GM18909 (cell line): Measurements from ENCODE around the gene DIP2A.

Source experiments
- ATAC-seq: cut with Tn5 transposase; IDR thresholded peaks from one replicate; pipeline ENCODE4 v1.9.1; 2021; ENCODE audit warnings: mild to moderate bottlenecking; ENCODE audit not compliant: unreplicated experiment, poor library complexity

The DIP2A gene

DNA sequence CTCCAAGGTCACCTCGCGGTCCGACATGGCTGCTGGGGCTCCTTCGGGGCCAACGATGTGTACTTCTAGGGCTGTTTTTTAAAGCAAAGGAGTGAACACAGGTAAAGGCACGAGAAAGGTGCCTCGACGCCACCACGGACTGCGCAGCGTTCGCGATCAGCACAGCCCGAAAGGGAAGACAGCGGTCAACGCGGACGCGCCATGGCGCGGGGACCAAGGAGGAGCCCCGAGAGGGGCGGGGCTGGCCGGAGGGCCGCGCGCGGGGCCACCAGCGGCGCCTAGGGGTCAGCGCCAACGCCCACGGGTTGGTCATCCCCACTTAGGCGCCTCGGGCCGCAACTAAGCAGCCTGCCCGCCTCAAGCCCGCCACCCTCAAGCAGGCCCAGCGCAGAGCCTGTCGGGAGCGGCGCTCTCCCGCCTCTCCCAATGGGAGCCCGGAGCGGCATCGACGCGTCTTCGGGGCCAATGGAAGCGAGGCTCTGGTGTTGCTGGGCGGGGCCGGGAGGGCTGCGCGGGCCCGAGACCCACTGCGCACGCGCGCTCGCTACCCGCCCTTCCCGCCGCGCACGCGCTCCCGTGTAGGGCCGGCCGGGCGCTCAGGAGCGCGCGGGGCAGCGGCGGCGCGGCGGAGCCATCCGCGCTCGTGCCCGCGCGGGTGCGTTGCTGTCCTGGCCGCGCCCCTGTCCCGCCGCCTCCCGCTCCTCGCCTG is at the start of gene DIP2A:
TSS of gene DIP2A (plus strand) at position 577 of the 709 bp plus-strand sequence. CDS start 241 bp downstream, outside the sequence.
- peak; percentile 91 for ATAC-seq

DNA sequence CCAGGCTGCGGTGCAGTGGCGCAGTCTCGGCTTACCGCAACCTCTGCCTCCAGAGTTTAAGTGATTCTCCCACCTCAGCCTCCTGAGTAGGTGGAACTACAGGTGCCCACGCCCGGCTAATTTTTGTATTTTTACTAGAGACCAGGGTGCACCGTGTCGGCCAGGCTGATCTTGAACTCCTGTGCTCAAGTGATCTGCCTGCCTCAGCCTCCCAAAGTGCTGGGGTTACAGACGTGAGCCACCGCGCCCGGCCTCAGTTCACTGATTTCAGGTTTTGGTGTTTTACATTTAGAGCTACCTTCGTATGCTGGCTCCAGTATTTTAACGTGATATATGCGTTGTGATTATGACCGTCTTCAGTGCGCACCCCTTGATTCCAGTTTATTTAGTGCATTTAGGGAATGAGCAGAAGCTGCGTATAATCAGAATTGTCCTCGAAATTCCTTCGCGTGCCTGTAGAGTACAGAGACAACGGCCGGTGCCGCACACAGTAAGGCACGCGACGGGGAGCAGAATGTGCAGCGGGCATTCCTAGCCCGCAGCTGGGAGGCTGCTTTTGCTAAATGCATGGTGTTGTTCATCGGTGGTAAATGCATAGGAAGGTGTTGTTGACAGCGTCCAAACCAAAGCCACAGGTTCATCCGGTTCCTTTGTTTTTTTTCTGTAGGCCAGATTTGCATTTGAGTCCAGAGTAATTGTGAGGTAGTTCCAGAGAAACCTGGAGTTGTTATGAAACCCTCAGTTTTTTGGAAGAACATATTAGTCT is 48.9 kb upstream of the DIP2A start:
- no peak for ATAC-seq

GRCh38 chr21:46410516-46410915 is 48.2 kb upstream of the DIP2A start:
- ATAC-seq = no peak

- no peak for ATAC-seq
Measured at GRCh38 chr21:46411236-46411635, 47.5 kb upstream of the DIP2A start.

DNA sequence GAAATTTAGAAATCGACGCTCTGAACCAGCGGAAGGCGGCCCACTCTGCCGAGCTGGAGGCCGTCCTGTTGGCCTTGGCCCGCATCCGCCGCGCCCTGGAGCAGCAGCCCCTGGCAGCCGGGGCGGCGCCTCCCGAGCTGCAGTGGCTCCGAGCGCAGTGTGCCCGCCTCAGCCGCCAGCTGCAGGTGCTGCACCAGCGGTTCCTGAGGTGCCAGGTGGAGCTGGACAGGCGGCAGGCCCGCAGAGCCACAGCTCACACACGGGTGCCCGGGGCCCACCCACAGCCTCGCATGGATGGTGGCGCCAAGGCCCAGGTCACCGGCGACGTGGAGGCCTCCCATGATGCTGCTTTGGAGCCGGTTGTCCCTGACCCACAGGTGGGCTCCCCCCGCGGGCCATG is 47.0 kb upstream of the DIP2A start:
- ATAC-seq = no peak

DNA sequence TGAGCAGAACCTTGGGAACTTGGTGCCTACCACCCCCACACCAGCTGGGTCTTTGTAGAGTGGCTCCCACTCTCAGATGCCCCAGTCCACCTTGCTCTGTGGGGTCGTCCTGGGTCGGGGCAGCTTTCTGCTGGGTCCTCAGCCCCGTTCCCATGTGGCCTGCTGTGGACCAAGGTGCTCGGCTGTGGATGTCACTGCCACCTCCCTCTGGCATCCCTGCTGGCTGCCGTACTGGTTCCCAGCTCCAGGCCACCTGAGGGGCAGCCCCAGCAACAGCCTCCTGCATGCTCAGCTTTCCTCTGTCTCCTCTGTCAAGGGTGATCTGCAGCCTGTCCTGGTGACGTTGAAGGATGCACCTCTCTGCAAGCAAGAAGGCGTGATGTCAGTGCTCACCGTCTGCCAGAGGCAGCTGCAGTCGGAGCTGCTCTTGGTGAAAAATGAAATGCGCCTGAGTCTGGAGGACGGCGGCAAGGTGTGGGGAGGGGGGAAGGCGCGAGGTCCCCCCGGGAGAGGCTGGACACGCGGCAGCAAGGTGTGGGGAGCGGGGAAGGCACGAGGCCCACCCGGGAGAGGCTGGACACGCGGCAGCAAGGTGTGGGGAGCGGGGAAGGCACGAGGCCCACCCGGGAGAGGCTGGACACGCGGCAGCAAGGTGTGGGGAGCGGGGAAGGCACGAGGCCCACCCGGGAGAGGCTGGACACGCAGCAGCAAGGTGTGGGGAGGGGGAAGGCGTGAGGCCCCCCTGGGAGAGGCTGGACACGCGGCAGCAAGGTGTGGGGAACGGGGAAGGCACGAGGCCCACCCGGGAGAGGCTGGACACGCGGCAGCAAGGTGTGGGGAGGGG is 45.9 kb upstream of the DIP2A start:
- no peak for ATAC-seq

DNA sequence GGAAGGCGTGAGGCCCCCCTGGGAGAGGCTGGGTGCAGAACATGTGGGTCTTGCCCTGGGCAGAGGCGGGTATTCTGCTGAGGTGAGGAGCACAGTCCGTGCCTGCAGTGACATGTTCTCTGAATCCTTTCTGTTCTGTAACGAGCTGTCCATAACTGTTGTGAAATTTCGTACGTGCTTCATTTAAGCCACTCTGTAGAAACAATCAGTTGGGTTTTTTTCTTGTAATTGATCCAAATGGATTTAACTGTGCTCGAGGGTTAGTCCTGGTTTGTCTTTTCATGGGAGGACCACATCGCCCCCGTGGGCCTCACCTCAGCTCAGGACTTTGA is 45.4 kb upstream of the DIP2A start:
- ATAC-seq = no peak

DNA sequence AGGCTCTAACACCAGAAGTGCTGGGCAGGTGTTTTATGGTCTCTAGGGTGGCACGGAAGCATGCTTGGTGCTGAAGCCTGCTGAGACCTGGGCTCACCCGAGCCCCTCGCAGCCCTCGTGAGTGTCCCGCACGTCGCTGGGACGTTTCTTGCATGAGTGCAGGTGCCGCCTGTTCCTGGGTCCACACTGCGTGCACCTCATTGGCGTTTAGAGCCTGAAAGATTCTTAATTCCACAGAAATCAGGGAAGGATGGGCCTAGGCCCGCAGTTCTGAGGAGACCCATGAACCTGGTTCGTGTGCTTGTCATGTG is 43.8 kb upstream of the DIP2A start:
- ATAC-seq = no peak

- no peak for ATAC-seq
Measured at GRCh38 chr21:46416551-46416950, 42.1 kb upstream of the DIP2A start.

- ATAC-seq = no peak
Measured at GRCh38 chr21:46418265-46418946, 40.3 kb upstream of the DIP2A start.

GRCh38 chr21:46420241-46421190 is 38.2 kb upstream of the DIP2A start:
- no peak for ATAC-seq

DNA sequence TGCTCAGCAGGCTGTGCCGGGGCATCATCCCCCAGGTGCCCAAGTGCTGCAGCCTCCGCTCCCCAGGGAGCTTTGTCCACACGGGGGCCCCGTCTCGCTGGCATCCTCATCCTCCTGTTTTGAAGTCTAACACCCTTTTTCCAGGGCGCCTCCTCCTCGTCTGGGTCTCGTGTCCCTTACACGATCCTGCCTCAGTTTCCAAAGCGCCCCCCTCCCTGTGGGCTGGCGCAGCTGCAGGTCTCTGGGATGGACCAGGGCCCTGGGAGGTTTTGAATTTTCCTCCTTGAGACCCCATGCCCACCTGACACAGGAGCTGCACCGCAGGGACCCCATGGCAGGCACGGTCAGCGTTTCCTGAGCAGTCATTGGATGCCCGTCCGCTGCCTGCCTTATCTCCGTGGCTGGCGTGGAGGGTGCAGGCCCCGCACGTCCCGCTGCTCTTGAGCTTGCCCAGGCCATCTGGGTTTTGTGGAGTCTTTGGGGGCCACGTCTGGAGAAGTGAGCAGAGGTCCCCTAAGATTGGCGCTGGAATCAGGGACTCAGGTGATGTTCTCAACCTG is 37.4 kb upstream of the DIP2A start:
- no peak for ATAC-seq

DNA sequence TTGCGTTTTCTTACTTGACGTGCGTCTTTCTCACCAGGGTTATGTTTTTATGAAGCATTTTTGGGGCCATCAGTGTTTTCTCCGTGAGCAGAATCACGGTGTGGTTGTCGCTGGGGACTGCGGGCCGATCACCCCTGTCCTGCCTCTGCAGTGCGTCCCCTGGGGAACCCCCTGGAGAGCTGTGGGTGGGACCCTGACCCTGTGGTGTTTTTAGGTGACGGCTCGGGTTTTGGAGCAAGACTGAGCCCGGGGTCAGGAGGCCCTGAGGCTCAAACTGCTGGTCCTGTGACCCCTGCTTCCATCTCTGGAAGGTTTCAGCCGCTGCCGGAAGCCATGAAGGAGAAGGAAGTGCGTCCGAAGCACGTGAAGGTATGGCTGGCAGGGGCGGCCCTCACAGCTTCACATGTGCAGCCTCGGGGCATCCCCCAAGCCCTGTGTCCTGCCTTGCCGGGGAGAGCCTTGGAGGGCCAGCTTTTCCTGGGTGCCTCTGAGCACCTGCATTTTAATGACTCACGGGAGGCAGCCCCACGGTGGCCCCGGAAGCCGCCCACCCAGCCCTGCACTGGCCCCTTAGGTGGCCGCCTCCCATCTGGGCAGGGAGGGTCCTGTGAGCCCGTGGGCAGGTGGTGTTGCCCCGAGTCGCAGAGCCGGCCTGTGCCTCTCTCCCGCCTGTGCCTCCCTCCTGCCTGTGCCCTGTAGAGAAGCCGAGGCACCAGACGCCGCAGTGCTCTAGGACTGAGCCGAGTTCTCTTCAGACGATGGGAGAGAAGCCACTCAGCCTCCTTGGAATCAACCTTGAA is 36.7 kb upstream of the DIP2A start:
- no peak for ATAC-seq

- no peak for ATAC-seq
Measured at GRCh38 chr21:46422636-46423241, 36.0 kb upstream of the DIP2A start.

GRCh38 chr21:46423546-46424038 is 35.1 kb upstream of the DIP2A start:
- no peak for ATAC-seq

GRCh38 chr21:46424039-46424591 is 34.6 kb upstream of the DIP2A start:
- no peak for ATAC-seq

DNA sequence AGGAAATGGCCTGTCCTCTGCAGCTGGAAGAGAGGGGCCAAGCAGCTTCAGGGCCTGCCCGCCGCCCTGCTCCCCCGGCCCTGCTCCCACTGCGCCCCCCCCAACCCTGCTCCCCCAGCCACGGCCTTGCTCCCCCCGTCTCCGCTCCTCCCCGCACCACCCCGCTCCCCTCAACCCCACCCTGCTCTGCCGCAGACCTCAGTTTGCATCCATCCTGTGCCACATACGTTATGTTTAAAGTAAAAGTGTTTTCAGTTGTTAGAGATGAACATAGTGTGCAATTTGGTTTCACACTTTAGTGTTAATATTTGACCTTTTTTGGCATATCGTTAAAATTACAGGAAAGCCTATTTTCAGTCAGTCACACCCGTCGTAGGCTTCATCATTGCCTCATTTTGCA is 34.1 kb upstream of the DIP2A start:
- ATAC-seq = no peak

DNA sequence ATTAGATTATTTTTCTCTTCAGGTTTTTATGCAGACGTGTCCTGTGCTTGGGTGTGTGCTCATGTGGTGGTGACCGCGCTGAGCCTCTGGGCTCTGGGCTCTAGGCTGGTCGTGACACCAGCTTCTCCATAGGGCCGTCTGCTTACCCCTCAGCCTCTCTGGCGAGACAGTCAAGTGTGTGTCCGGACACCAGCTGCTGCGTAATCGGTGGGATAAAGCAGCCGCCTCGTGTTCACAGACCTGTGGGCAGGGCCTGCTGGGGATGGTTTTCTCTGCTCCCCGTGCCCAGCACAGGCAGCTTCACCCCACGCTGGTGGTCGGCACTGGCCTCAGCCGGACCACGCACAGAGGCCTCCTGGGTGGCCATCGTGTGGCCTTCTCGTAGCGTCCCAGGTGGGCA is 33.6 kb upstream of the DIP2A start:
- ATAC-seq = no peak
